ENCODE data around the gene TRIB2.

DNA sequence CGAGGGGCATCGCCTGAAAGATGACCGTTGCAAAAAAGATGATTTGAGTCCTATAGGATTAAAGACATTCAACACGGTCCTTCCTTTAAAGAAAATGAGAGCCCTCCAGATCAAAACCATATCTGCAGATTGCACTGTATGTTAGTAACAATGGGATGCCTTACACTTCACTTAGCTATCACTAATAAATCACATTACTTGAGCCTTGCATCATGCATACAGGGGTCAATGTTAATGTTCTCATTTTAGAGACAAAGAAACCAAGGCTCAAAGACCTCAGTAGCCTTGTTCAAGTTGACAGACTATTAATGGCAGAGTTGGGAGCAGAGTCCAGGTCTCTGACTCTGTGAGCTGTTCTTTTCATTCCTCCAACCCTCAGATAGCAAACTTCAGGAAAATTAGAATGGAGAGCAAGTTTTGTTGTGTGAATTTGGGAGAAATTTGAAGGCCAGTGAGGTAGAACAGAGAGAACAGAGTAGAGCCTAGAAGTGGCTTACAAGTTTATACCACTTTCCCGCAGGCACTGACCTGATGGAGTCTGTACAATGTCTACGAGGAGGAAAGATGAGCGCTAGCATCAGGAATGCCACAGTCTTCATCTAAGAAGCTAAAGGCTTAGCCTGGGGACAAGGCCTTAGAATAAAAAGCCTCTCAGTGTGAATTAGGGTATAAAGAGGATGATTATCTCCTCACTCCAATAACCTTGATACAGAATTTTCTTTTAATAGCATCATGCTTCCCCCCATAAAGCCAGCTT, 48.3 kb downstream of the TRIB2 start:
- TF ChIP-seq POLR2AphosphoS5 (IDR thresholded peaks at IDR 0.05; ENCODE audit: low read depth, low read length) (no peak), TAF1 (IDR thresholded peaks at IDR 0.05; ENCODE audit: borderline replicate concordance, low read depth, low read length) (no peak)

Measured in GM12892 (cell line).